ENCODE measurements around the gene TP53I11. TPM values are rescaled to one million over a fixed set of nuclear protein-coding genes. Genes with fewer than 3 reads are reported as not detected.

The TP53I11 gene
- total RNA-seq, 1 experiment from 2014 or later, result 42.4 TPM

DNA sequence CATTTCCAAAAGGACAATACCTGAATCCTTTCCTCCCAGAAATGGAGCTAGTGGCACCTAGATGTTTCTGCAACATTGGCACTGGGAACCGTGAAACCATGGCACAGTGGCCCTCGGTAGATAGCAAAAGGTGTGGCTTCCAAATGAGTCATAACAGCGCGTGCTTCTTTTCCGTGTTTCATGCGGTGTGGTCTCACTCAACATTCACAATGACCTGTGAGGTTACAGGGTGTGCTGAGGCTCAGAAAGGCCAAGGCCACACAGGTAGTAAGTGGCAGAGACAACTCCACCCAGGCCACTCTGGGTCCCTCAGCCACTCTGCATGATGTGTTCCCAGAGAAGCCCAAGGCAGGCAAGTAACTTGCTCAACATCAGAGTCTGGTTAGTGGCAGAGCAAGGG is 67.4 kb downstream of the TP53I11 start:
- ChIA-PET CTCF (interaction anchor here (0.6 kb wide), 1 partner anchor 17 kb away, joined by 4 read pairs; no protein-coding TSS in a partner anchor), POLR2A (no interaction called here)
- 0 out of 2 replicates have a peak overlapping the region, but pooled peaks have one; percentile 23 for H3K27ac Mint-ChIP-seq
- no peaks in the 10 kb centered on the region for H3K9me3 Mint-ChIP-seq
- H3K36me3 Mint-ChIP-seq, result no peaks in the 10 kb centered on the region
- peaks cover 32% of the 10 kb centered on the region for H3K4me1 Mint-ChIP-seq
- no peak for DNase-seq (ENCODE audit: low spot score)
- no peaks in the 10 kb centered on the region for H3K27me3 Mint-ChIP-seq (ENCODE audit: low read depth)
- no peak for ATAC-seq
- TF ChIP-seq NR3C1 (CRISPR knock-in tag; conservative IDR thresholded peaks at IDR 0.05; ENCODE audit: low read depth) (no peak), FOXK1 (CRISPR knock-in tag; IDR thresholded peaks at IDR 0.05) (no peak), SP1 (CRISPR knock-in tag; conservative IDR thresholded peaks at IDR 0.05) (no peak), ZNF317 (CRISPR knock-in tag; IDR thresholded peaks at IDR 0.05; ENCODE audit: borderline replicate concordance, low read depth) (no peak)
- TF ChIP-seq, protein P1, sequence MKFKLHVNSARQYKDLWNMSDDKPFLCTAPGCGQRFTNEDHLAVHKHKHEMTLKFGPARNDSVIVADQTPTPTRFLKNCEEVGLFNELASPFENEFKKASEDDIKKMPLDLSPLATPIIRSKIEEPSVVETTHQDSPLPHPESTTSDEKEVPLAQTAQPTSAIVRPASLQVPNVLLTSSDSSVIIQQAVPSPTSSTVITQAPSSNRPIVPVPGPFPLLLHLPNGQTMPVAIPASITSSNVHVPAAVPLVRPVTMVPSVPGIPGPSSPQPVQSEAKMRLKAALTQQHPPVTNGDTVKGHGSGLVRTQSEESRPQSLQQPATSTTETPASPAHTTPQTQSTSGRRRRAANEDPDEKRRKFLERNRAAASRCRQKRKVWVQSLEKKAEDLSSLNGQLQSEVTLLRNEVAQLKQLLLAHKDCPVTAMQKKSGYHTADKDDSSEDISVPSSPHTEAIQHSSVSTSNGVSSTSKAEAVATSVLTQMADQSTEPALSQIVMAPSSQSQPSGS (CRISPR knock-in tag; IDR thresholded peaks at IDR 0.05; ENCODE audit: borderline replicate concordance, low read depth), result no peak
- H3K4me3 Mint-ChIP-seq, result no peak overlapping the region

Other genes with a start within 250 kb of the TP53I11 start
- gene TSPAN18, start 223.9 kb downstream of the TP53I11 start, total RNA-seq (2021), result 35.2 to 44.7 TPM (median 37.6 TPM) in 3 replicates
- 8.3 to 12.4 TPM (median 11.2 TPM) in 3 replicates for gene PRDM11, start 195.8 kb upstream of the TP53I11 start, total RNA-seq (2021)